Muscle of back (tissue), 11 donors: Measurements from ENCODE around the gene ELOVL7. TPM values are rescaled to one million over a fixed set of nuclear protein-coding genes. Genes with fewer than 3 reads are reported as not detected.
"Not testable (repeated sequence)": the region's sequence is repeated elsewhere in the genome, so short reads cannot be mapped to it uniquely, and the experiment has no call there.

Source experiments
- DNase-seq, 3 donors: peaks; one replicate each; pipeline versions ENCODE4 v3.0.0 to v3.0.0-alpha.2; 2013
- polyA plus RNA-seq, 10 donors: library from polyadenylated mRNA; unstranded; fragments of 120-200 nt; gene quantifications; one replicate each; pipeline ENCODE4 v1.2.1, GENCODE V29; 2013; ENCODE audit not compliant: insufficient read length in 10 of 10

The ELOVL7 gene
- polyA plus RNA-seq, 10 donors = 0.08 to 1.3 (median 0.22) TPM

DNA sequence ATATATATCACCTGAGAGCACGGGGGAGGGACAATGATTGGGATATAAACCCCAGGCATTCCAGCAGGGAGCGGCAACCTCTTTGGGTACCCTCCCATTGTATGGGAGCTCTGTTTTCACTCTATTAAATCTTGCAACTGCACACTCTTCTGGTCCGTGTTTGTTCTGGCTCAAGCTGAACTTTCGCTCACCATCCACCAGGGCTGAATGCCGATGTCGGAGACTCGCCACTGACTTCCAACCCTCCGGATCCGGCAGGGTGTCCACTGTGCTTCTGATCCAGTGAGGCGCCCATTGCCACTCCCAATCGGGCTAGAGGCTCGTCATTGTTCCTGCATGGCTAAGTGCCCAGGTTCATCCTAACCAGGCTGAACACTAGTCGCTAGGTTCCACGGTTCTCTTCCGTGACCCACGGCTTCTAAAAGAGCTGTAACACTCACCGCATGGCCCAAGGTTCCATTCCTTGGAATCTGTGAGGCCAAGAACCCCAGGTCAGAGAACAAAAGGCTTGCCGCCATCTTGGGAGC, 48.6 kb downstream of the ELOVL7 start:
- DNase-seq = not testable (repeated sequence)

- no peak for DNase-seq
Measured at GRCh38 chr5:60794691-60795090, 49.4 kb downstream of the ELOVL7 start.

DNA sequence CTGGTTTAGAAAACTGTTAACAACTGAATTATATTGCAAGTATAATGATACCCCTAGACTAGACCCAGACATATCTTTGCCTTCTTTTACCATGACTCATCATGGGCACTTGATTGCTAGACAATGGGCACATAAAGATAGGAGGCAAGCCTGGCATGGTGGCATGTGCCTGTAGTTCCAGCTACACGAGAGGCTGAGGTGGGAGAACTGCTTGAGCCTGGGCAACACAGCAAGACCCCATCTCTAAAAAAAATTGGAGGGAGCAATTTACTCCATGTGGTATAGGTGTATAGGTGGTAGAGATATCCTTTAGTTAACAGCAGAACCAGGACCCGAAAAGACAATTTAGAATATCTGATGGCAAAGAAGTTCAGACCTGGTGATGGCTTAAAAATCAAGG, 51.6 kb downstream of the ELOVL7 start:
- DNase-seq = no peak

DNA sequence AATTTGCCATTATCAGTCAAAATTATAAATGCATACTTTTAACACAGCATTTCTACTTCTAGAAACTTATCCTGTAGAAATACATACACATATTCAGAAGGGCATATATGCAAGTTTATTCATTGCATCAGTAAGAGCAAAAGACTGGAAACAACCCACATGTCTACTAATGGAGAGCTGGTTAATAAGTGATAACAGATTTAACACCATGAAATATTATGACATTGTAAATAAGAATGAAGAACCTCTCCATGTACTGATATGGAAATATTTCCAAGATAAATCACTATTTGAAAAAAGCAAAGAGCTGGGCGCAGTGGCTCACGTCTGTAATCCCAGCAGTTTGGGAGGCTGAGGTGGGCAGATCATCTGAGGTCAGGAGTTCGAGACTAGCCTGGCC, 54.5 kb downstream of the ELOVL7 start:
- no peak for DNase-seq

DNA sequence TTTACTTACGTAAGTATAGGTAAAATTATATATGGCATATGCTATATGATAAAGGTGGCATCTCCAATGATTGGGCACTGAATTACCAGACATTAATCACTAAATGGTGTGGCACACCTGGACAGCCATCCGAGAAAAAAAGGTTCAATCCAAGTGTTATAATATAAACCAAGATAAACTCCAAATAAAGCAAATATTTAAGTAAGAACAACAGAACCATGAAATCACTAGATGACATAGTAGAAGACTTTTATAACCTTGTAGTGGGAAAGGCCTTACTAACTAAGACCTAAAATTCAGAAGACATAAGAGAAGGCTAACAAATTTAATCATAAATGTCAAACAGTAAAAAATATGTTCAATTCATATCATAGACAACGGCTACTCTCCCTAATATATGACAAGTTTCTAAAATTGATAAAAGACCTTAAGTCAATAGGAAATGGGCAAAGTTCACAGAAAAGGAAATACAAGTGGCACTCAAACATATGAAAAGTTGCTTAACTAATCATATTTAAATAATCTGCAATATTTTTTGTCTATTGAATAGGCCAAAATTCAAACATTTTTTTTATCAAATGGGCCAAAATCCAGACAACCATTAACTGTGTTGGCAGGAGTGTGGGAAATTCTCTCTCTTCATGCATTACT, 55.1 kb downstream of the ELOVL7 start:
- DNase-seq = no peak

DNA sequence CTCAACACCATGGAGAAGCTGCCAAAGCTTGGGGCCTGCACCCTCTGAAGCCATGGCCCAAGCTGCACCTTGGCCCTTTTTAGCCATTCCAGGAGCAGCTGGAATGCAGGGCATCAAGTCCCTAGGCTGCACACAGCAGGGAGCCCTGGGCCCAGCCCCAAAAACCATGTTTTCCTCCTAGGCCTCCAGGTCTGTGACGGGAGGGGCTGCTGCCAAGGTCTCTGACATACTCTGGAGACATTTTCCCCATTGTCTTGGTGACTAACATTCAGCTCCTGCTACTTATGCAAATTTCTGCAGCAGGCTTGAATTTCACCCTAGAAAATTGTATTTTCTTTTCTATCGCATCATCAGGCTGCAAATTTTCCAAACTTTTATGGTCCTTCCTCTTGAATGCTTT, 64.6 kb downstream of the ELOVL7 start:
- DNase-seq = no peak

DNA sequence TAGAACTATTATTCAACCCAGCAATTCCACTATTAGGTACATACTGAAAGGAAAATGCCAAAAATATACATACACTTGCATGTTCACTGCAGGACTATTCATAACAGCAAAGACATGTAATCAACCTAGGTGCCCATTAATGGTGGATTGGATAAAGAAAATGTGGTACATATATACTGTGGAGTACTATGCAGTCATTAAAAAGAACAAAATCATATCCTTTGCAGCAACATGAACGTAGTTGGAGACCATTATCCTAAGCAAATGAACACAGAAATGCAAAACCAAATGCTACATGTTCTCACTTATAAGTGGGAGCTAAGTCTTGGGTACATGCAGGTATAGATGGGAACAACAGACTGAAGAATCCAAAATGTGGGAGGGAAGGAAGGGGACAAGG, 67.7 kb downstream of the ELOVL7 start:
- no peak for DNase-seq

DNA sequence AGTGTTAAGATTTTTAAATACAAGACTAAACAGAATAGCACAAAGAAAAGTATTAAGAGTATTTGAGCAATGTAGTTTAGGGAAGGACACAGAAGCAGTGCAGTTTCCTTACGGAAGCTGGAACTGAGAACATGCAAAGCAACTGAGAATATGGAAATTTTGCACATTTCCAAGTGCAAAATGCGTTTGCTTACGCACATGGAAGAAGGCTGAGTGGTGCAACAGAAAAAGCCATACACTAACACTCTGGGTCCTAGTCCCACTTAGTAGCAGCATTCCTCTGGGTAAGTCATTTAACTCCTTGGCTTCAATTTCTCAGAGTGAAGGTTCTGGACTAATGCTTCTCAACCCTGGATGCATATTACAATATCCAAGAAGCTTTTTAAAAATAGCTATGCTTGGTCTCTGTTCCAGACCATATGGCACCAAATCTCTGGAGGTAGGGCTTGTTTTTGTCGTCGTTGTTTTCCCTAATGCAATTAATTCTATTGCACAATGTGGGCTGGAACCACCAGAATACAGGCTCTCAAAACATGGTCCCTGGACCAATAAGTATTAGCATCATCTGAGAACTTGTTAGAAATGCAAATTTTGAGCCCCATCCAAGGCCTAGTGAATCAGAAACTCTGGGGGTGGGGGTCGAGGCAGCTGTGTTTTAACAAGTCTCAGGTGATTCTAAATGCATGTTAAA, 78.9 kb downstream of the ELOVL7 start:
- no peak for DNase-seq

DNA sequence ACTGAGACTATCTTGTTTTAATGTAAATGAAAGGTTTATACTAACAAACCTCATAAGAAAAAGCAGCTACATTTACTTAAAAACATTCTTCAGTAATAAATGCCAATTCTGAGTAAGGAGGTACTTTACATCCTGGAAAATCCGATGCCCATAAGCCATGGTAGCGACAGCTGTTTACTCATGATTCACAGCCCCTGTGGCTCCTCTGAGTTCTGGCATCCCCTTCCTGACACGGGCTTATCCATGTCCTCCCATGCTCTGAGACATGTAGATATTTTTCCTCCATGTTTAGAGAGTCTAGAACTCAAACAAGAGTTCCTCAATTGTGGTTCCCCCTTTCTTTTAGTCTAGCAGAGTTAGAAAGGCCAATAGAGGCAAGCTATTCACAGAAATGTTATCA, 81.0 kb downstream of the ELOVL7 start:
- no peak for DNase-seq

DNA sequence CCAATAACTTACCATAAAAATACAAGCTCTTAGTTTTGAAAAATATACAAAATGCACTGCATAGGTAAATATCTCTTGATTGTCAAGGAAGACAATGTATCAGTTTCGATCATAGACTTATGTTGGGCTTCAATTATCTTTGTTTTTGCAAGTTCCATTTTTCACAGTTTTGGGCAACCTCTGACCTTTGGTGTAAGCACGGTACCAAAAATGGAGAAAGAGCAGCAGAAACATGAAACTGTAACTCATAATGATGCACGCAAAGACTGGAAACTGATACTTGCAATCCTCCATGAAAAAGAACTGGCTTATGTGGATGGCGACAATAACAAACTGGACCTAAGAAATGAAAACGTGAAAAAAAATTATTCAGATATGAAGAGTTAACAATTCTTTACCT, 89.6 kb downstream of the ELOVL7 start:
- DNase-seq = no peak

- no peak for DNase-seq
Measured at GRCh38 chr5:60744682-60745081, 99.4 kb downstream of the ELOVL7 start.

- DNase-seq = no peak
Measured at GRCh38 chr5:60743511-60744314, 100.4 kb downstream of the ELOVL7 start.

DNA sequence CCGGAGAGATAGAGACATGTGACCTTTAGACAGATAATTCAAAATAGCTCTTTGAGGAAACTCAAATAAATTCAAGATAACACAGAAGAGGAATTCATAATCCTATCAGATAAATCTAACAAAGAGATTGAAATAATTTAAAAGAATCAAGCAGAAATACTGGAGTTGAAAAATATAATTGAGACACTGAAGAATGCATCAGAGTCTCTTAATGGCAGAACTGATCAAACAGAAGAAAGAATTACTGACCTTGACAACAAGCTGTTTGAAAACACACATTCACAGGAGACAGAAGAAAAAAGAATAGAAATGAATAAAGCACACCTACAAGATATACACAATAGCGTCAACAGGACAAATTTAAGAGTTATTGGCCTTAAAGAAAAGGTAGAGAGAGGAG, 103.7 kb downstream of the ELOVL7 start:
- no peak for DNase-seq

GRCh38 chr5:60738933-60739332, 105.1 kb downstream of the ELOVL7 start:
- no peak for DNase-seq

GRCh38 chr5:60738461-60738860, 105.6 kb downstream of the ELOVL7 start:
- no peak for DNase-seq

GRCh38 chr5:60730858-60731257, 113.2 kb downstream of the ELOVL7 start:
- DNase-seq = not testable (repeated sequence)

DNA sequence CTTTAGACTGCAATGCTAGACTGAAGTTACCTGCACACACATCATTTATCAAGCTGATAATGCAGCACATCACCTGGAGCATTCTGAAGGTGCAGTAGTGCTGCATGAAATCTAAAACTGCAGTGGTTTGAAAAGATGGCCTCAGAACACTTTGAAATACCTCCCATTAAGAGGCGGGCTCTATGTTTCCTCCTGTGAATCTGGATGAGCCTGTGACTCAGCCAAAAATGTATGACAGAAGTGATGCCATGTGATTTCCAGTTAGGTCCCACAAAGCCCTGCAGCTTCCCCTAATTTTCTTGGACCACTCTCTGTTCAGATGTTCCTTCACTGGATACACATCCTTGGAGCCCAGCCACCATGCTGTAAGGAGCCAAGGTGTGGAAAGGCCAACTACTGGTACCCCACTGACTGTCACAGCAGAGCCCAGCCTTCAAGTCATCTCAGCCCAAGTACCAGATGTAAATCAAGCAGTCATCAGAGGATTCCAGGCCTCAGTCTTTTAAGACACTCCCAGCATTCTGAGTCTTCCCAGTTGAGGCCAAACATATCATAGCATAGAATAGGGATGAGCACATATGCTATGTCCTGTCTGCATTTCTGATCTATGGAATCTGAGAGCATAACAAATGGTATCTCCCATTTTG, 116.9 kb downstream of the ELOVL7 start:
- DNase-seq = no peak

- no peak for DNase-seq
Measured at GRCh38 chr5:60724126-60724525, 119.9 kb downstream of the ELOVL7 start.

DNA sequence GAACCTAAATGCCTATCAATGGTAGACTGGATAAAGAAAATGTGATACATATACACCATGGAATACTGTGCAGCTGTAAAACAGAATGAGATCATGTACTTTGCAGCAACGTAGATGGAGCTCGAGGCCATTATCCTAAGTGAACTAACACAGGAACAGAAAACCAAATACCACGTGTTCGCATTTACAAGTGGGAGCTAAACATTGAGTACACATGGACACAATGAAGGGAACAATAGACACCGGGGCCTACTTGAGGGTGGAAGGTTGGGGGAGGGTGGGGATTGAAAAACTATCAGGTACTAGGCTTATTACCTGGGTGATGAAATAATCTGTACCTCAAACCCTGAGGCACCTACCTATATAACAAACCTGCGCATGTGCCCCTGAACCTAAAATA, 121.7 kb downstream of the ELOVL7 start:
- no peak for DNase-seq

DNA sequence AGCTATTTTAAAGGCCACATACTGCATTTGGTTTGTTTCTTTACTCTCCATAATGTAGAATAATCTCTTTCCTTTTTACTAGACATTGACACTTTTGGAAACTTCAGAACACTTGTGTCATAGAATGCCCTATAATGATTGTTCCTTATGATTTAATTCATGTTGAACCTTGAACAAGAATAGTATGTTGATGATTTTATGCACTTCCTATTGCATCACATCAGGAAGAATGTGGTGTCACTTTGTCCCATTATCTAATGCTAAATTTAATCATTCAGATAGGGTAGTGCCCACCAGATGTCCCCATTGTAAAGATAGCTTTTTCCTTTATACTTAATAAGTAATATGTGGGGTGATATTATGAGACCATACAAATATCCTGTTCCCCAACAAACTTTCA, 124.7 kb downstream of the ELOVL7 start:
- no peak for DNase-seq

DNA sequence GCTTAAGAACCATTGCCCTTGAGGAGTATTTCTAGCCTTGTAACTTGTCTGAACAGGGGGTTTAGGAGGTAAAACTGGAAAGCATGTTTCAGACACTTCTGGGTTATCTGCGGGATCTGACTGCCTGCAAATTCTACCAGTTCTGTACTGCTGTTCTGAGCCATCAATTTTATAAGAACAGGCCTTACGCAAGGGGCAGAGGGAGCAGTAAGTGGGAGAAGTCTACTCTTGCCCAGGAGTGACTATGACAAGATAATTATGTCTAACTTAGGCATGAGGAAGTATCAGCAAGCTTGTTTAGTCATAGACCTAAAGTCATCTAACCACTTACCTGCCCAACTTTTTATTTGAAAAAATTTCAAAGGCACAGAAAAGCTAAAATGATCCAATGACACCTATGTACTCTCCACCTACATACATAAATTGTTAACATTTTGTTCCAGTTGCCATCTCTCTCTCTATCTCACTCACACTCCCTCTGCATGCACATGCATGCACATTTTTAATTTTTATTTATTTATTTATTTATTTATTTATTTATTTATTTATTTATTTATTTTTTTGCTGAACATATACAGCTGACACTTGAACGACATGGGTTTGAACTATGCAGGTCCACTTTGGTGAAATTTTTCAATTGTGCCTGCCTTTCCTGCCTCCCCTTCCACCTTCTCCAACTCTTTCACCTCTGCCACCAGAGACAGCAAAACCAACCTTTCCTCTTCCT, 125.7 kb downstream of the ELOVL7 start:
- no peak for DNase-seq
